T-helper 1 cell treated with Interleukin-12 subunit alpha and Interleukin-12 subunit beta and Interleukin-4 antibody, amounts not matched to agents 30 μg/mL and 1 μg/mL, for 36 hours (primary cell): ENCODE results near the gene HSD17B4.
A peak's percentile ranks its signal among the peaks of the same experiment; 100 is the strongest.
"Not testable (repeated sequence)": the region's sequence is repeated elsewhere in the genome, so short reads cannot be mapped to it uniquely, and the experiment has no call there.

Experiments used
- H3K27ac Mint-ChIP-seq: one replicate; pipeline ENCODE4 v1.8.0; 2021; ENCODE audit warnings: mild to moderate bottlenecking, mixed read lengths
- H3K27me3 Mint-ChIP-seq: one replicate; pipeline ENCODE4 v1.8.0; 2021; ENCODE audit warnings: low read depth, mixed read lengths
- H3K36me3 Mint-ChIP-seq: one replicate; pipeline ENCODE4 v1.8.0; 2021; ENCODE audit warnings: low read depth, mixed read lengths
- H3K4me1 Mint-ChIP-seq: one replicate; pipeline ENCODE4 v1.8.0; 2021; ENCODE audit warnings: low read depth, mixed read lengths
- H3K4me3 Mint-ChIP-seq: one replicate; pipeline ENCODE4 v1.8.0; 2021; ENCODE audit warnings: mild to moderate bottlenecking, moderate library complexity, mixed read lengths
- H3K9me3 Mint-ChIP-seq: one replicate; pipeline ENCODE4 v1.8.0; 2021; ENCODE audit warnings: mixed read lengths

Gene HSD17B4

GRCh38 chr5:119452373-119453039, at the start of gene HSD17B4:
HSD17B4 (plus strand) TSS chr5:119452497; CDS start chr5:119452576, 79 bp downstream.
- Mint-ChIP-seq H3K27ac (peak within 1 kb of the TSS; percentile 90), H3K9me3 (no peaks in the 10 kb centered on the region), H3K36me3 (peaks cover 4% of the 10 kb centered on the region), H3K27me3 (peaks cover 5% of the 10 kb centered on the region), H3K4me3 (peak within 1 kb of the TSS; percentile 95), H3K4me1 (peaks cover 9% of the 10 kb centered on the region)

DNA sequence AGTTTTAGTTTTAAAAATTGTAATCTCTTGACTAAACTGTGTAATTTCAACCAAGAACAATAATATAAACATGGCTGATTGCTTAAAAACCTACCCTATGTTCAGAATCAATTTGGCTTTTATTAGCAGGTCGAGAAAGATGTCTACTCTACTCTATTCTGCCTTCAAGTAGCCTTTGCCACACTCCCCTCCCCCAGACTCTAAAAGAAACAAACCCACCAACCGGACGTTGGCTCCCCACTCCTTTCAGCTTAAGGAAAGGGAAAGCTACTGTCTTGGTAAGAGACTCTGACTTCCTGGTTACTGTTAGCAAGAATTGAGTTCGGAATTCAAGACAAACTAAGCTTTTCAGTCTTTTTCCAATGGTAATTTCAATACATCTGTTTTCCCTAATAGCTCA, 49.7 kb upstream of the HSD17B4 start:
- Mint-ChIP-seq H3K4me3 (no peak overlapping the region), H3K9me3 (no peaks in the 10 kb centered on the region), H3K4me1 (peaks cover 19% of the 10 kb centered on the region), H3K27ac (no peak overlapping the region), H3K36me3 (peaks cover 3% of the 10 kb centered on the region), H3K27me3 (no peaks in the 10 kb centered on the region)

DNA sequence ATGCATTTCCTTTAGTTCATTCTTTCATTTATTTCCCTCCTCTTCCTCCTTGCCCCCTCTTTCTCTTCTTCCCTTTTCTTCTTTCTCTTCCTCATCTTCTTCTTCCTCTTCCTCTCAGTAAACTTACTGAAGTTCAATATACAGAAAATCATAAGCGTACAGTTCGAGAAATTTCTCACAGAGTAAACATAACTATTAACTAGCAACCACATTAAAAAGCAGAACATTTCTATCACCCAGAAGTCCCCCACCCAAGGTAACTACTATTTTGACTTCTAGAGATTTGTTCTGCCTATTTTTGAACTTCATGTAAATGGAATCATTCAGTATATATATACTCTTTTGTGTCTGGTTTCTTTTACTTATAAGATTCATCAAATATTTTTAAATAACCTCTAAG, 48.3 kb upstream of the HSD17B4 start:
- H3K4me1 Mint-ChIP-seq = peaks cover 14% of the 10 kb centered on the region
- H3K9me3 Mint-ChIP-seq = no peaks in the 10 kb centered on the region
- no peak overlapping the region for H3K4me3 Mint-ChIP-seq
- no peak overlapping the region for H3K27ac Mint-ChIP-seq
- H3K36me3 Mint-ChIP-seq = no peaks in the 10 kb centered on the region
- no peaks in the 10 kb centered on the region for H3K27me3 Mint-ChIP-seq

- peaks cover 16% of the 10 kb centered on the region for H3K4me1 Mint-ChIP-seq
These were observed 46.9 kb upstream of the HSD17B4 start for GRCh38 chr5:119405419-119405818.

DNA sequence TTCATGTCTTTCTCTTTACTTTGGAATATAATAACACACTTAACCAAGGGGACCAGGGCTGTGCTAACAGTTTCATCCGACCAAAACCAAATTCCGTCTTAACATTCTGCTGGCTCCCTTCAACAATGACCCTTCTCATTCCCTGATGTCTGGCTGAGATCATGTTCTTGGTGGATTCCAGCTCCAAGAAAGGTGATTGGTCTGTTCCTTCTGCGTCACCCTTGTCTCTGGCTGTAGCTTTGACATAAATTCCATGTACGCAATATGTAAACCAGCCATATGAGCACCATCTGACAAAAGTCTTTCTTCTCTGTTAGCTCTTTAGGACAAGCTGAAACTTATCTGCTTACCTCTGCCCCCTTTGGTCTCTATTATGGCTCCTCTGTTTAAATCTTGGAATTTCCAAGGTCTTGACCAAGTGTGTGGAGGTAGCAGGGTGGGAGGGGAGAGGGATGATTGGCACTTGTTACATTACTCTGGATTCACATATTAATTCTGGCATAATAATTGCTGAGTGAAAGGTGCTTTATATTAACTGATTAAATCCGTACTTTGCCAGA, 45.7 kb upstream of the HSD17B4 start:
- Mint-ChIP-seq H3K36me3 (no peaks in the 10 kb centered on the region), H3K4me1 (peaks cover 27% of the 10 kb centered on the region), H3K9me3 (no peaks in the 10 kb centered on the region), H3K27me3 (no peaks in the 10 kb centered on the region), H3K4me3 (no peak overlapping the region), H3K27ac (no peak overlapping the region)

More at GRCh38 chr5:119405419-119405818, 46.9 kb upstream of the HSD17B4 start:
- H3K4me3 Mint-ChIP-seq = no peak overlapping the region
- H3K36me3 Mint-ChIP-seq = no peaks in the 10 kb centered on the region
- no peak overlapping the region for H3K27ac Mint-ChIP-seq
- no peaks in the 10 kb centered on the region for H3K27me3 Mint-ChIP-seq
- no peaks in the 10 kb centered on the region for H3K9me3 Mint-ChIP-seq

- H3K9me3 Mint-ChIP-seq = no peaks in the 10 kb centered on the region
- peaks cover 35% of the 10 kb centered on the region for H3K4me1 Mint-ChIP-seq
- no peak overlapping the region for H3K27ac Mint-ChIP-seq
These were observed 43.0 kb upstream of the HSD17B4 start for GRCh38 chr5:119409235-119409815.

GRCh38 chr5:119410448-119411159, 41.7 kb upstream of the HSD17B4 start:
- H3K4me1 Mint-ChIP-seq = peaks cover 34% of the 10 kb centered on the region
- no peak overlapping the region for H3K27ac Mint-ChIP-seq
- no peaks in the 10 kb centered on the region for H3K9me3 Mint-ChIP-seq
- H3K4me3 Mint-ChIP-seq = no peak overlapping the region
- H3K36me3 Mint-ChIP-seq = no peaks in the 10 kb centered on the region
- H3K27me3 Mint-ChIP-seq = peaks cover 3% of the 10 kb centered on the region

More at GRCh38 chr5:119409235-119409815, 43.0 kb upstream of the HSD17B4 start:
- Mint-ChIP-seq H3K36me3 (no peaks in the 10 kb centered on the region), H3K4me3 (no peak overlapping the region), H3K27me3 (peaks cover 3% of the 10 kb centered on the region)

DNA sequence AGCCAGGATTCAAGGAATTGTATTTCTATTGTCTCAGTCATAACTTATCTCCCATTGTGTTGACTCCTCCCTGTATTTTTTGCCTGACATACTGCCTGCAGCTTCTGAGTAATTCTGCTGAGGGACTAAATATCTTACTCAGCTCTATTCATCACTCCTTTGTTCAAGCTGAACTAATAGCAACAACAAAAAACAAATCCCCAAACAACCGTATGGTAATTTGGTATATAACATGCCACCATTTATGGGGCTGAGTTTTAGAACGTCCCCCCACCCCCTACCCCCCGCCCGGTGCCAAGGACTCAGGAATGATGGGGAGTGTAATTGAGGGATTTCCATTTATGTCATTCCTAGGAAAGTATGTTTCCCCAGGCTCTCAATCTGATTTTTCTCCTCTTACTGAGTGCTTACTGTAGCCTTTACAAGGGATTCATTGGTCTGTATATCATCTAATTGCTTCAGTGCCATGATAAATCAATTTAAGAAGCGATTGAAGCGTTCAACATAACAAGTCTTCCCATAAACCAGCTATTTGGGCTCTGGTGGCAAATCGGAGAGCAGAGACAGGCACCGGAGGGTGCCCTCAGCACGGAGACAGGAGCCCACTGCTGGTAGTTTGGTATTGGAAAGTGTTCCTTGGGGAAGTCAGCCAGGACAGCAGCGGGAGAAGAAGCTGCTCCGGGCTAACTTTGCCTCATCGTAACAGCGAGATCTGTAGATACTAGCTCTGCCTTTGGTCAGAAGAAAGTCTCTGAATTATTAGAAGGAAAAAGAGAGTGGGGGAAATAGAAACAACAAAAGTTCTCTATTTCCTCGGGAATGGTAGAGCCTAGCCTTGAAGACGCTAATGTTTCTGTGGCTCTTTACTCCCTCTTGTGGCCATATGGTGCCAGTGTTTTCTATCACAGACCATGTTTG, 40.7 kb upstream of the HSD17B4 start:
- Mint-ChIP-seq H3K9me3 (no peaks in the 10 kb centered on the region), H3K27ac (peak overlapping the region; percentile 47), H3K4me1 (peaks cover 30% of the 10 kb centered on the region), H3K36me3 (no peaks in the 10 kb centered on the region), H3K27me3 (peaks cover 3% of the 10 kb centered on the region), H3K4me3 (peak overlapping the region; percentile 86)

DNA sequence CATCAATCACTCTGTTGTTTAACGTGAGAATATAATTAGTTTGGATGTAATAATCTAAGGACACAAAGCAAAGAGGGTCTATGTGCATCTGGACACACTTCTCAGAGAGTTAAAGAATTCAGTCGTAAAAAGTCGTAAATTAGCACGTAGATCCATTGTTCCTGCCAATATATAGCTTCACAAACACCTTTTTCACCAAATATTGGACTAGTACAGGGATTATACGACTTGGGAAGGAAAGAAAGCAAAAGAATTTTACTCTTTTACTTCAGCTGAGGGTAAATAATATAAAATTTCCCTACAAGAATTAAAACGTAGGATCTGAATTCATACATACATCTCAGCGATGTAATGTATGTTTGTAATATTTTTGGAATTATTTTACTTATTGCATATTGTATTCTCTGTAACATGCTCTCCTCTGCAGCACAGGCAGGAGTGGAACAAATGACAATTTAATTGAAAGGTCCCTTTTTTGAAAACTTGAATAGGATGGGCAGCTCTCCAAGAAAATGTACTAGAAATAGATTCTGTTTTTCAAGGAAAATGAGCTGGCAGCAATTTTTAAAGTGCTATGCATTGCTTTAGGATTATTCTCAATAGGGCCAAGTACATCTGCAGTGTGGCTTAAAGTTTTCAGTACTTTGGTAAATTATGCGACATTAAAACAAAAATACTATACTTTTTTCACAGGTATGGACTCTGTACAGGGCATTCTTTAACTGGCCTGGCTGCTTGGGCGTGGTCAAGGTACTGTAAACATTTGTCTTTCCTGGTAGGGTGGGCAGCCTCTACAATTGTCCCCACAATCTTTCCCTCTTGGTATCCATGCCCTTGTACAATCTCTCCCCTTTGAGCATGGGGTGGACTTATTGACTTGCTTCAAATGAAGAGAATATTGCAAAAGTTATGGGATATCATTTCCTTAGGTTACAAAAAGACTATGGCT, 39.7 kb upstream of the HSD17B4 start:
- H3K9me3 Mint-ChIP-seq = no peaks in the 10 kb centered on the region
- H3K27ac Mint-ChIP-seq = peak overlapping the region; percentile 47
- peaks cover 3% of the 10 kb centered on the region for H3K27me3 Mint-ChIP-seq
- peaks cover 33% of the 10 kb centered on the region for H3K4me1 Mint-ChIP-seq
- H3K36me3 Mint-ChIP-seq = no peaks in the 10 kb centered on the region
- peak overlapping the region; percentile 86 for H3K4me3 Mint-ChIP-seq

- not testable (repeated sequence) for H3K27ac Mint-ChIP-seq, H3K27me3 Mint-ChIP-seq
- peaks cover 34% of the 10 kb centered on the region for H3K4me1 Mint-ChIP-seq
These were observed 38.1 kb upstream of the HSD17B4 start for GRCh38 chr5:119414124-119414734.

DNA sequence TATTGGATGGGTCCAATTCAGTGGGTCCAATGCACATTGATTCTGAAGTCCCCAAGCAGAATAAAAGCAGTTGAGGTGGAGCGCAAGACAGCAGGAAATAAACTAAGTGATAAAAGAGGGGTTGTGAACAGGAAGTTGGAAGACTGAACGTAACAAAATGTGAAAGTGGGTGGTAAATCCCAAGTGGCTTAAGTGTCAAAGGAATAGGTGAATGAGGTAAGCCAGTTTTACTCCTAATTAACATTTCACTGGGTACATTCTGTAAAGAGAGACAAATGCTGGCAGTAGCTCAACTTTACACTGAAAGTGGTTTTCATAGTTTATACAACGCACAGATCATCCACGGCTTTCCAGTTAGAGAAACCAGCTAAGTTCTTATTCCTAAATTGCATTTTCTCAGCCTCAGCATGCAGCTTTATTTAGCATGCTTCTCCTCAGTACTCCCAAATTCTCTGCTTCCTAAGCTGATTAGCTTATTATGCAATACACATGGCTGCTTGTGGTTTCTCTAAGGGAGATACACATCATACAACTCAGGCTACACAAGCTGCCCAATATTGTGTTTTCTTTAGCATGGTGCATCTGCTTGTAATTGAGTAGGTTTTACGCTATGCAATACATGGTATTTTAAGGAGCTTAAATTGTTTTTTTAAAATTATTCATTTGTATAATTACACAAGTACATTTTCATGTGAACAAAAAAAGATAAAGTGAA, 34.2 kb upstream of the HSD17B4 start:
- H3K4me1 Mint-ChIP-seq = peaks cover 12% of the 10 kb centered on the region
- no peak overlapping the region for H3K27ac Mint-ChIP-seq
- H3K36me3 Mint-ChIP-seq = no peaks in the 10 kb centered on the region
- H3K27me3 Mint-ChIP-seq = no peaks in the 10 kb centered on the region
- no peak overlapping the region for H3K4me3 Mint-ChIP-seq
- no peaks in the 10 kb centered on the region for H3K9me3 Mint-ChIP-seq

More at GRCh38 chr5:119414124-119414734, 38.1 kb upstream of the HSD17B4 start:
- not testable (repeated sequence) for H3K4me3 Mint-ChIP-seq, H3K9me3 Mint-ChIP-seq, H3K36me3 Mint-ChIP-seq

- H3K27me3 Mint-ChIP-seq = no peaks in the 10 kb centered on the region
- H3K4me3 Mint-ChIP-seq = no peak overlapping the region
- no peak overlapping the region for H3K27ac Mint-ChIP-seq
- peaks cover 12% of the 10 kb centered on the region for H3K4me1 Mint-ChIP-seq
- H3K9me3 Mint-ChIP-seq = no peaks in the 10 kb centered on the region
- no peaks in the 10 kb centered on the region for H3K36me3 Mint-ChIP-seq
These were observed 33.6 kb upstream of the HSD17B4 start for GRCh38 chr5:119418606-119419100.
